HepG2 (cell line): Measurements from ENCODE around the gene BRCA1. TPM values are rescaled to one million over a fixed set of nuclear protein-coding genes. Genes with fewer than 3 reads are reported as not detected.

Source experiments
- GABPB1 ChIP-seq: IDR thresholded peaks from 2 replicates; pipeline ENCODE4 v1.6.1; 2016; ENCODE audit warnings: mild to moderate bottlenecking, missing genetic modification reagents, moderate library complexity, missing compliant biosample characterization
- MLXIP ChIP-seq: sonication (generic); formaldehyde crosslinking; IDR thresholded peaks from 2 replicates; pipeline ENCODE4 v1.9.0; 2021; ENCODE audit warnings: missing genetic modification reagents, borderline replicate concordance
- PATZ1 ChIP-seq: sonication (generic); formaldehyde crosslinking; IDR thresholded peaks from 2 replicates; pipeline ENCODE4 v1.4.0; 2020; ENCODE audit warnings: missing genetic modification reagents
- RARG ChIP-seq: sonication (generic); formaldehyde crosslinking; IDR thresholded peaks from 2 replicates; pipeline ENCODE4 v1.4.0; 2020; ENCODE audit warnings: low read depth, mild to moderate bottlenecking, missing genetic modification reagents
- TCF7L2 ChIP-seq: IDR thresholded peaks from 2 replicates; pipeline ENCODE4 v1.6.1; 2011; ENCODE audit warnings: mild to moderate bottlenecking, low read depth, low read length, moderate library complexity
- U2AF1 ChIP-seq: fragments of 200-400 bp; formaldehyde crosslinking; optimal IDR thresholded peaks from 2 replicates; pipeline ENCODE3; 2017; ENCODE audit warnings: mild to moderate bottlenecking, low read depth, low read length
- ZC3H13 ChIP-seq: sonication (generic); formaldehyde crosslinking; IDR thresholded peaks from 2 replicates; pipeline ENCODE4 v1.8.1; 2023; ENCODE audit warnings: mild to moderate bottlenecking, missing genetic modification reagents, moderate library complexity
- ZFP36L2 ChIP-seq: sonication (generic); formaldehyde crosslinking; IDR thresholded peaks from 2 replicates; pipeline ENCODE4 v1.4.0; 2020; ENCODE audit warnings: missing genetic modification reagents
- ZNF282 ChIP-seq: fragments of 450-650 bp; IDR thresholded peaks from 2 replicates; pipeline ENCODE4 v1.6.1; 2018; ENCODE audit not compliant: partially characterized antibody
- ZNF431 ChIP-seq: sonication (generic); formaldehyde crosslinking; IDR thresholded peaks from 2 replicates; pipeline ENCODE4 v1.9.0; 2022; ENCODE audit warnings: missing genetic modification reagents, low read depth, mild to moderate bottlenecking, borderline replicate concordance
- ZNF607 ChIP-seq: sonication (generic); formaldehyde crosslinking; IDR thresholded peaks from 2 replicates; pipeline ENCODE4 v1.5.1; 2020; ENCODE audit warnings: missing genetic modification reagents, mild to moderate bottlenecking, borderline replicate concordance
- ZNF883 ChIP-seq: sonication (generic); formaldehyde crosslinking; IDR thresholded peaks from 2 replicates; pipeline ENCODE4 v1.5.1; 2020; ENCODE audit warnings: mild to moderate bottlenecking, missing genetic modification reagents; ENCODE audit errors: not compliant biosample characterization
- polyA plus RNA-seq, 8 experiments: library from polyadenylated mRNA; depleted of rRNA in 3 of 8; stranded (reverse) in 7 of 8; unstranded in 1 of 8; fragments of >200 nt; fragmentation: Illumina TruSeq in 4 of 8; extraction: Trizol in 4 of 8; gene quantifications; 2 replicates each; pipeline versions ENCODE4 v1.2.1 to v1.2.3, GENCODE V29; 2011 to 2016; ENCODE audit warnings: low read depth in 4 of 8, missing spikeins in 1 of 8, mixed read lengths in 1 of 8; ENCODE audit not compliant: insufficient read depth in 1 of 8
- total RNA-seq, 5 experiments: library from RNA; depleted of rRNA; stranded (reverse); fragments of >200 nt; fragmentation: Illumina TruSeq; extraction: Trizol; gene quantifications; 2 replicates each; pipeline ENCODE4 v1.2.3, GENCODE V29; 2016; ENCODE audit warnings: low read depth in 1 of 5
- TF ChIP-seq, protein P1 (sequence below): sonication (generic); formaldehyde crosslinking; conservative IDR thresholded peaks from 2 replicates; pipeline ENCODE4 v1.4.0; 2020; ENCODE audit warnings: mild to moderate bottlenecking, missing genetic modification reagents, moderate library complexity
- TF ChIP-seq, protein P2 (sequence below): sonication (generic); formaldehyde crosslinking; IDR thresholded peaks from 2 replicates; pipeline ENCODE4 v1.5.1; 2020; ENCODE audit warnings: mild to moderate bottlenecking, missing genetic modification reagents, moderate library complexity

The BRCA1 gene
- total and polyA plus RNA-seq, 2 of the 13 experiments (the other 11 are each of a cell fraction or from before 2014, with no cell fraction given) = 13.3 to 37.5 TPM

GRCh38 chr17:43014020-43014648 is 111.0 kb downstream of the BRCA1 start (continued):
- TF ChIP-seq MLXIP (CRISPR knock-in tag) (no peak), RARG (CRISPR knock-in tag) (no peak), ZFP36L2 (CRISPR knock-in tag) (no peak), ZC3H13 (CRISPR knock-in tag) (0 out of 2 replicates have a peak, but pooled peaks have one; percentile 27), TCF7L2 (no peak), ZNF282 (no peak), U2AF1 (no peak), PATZ1 (CRISPR knock-in tag) (no peak), ZNF883 (CRISPR knock-in tag) (peak; percentile 28), ZNF607 (CRISPR knock-in tag) (no peak), GABPB1 (CRISPR knock-in tag) (no peak), ZNF431 (CRISPR knock-in tag) (no peak)
- TF ChIP-seq, protein P1, sequence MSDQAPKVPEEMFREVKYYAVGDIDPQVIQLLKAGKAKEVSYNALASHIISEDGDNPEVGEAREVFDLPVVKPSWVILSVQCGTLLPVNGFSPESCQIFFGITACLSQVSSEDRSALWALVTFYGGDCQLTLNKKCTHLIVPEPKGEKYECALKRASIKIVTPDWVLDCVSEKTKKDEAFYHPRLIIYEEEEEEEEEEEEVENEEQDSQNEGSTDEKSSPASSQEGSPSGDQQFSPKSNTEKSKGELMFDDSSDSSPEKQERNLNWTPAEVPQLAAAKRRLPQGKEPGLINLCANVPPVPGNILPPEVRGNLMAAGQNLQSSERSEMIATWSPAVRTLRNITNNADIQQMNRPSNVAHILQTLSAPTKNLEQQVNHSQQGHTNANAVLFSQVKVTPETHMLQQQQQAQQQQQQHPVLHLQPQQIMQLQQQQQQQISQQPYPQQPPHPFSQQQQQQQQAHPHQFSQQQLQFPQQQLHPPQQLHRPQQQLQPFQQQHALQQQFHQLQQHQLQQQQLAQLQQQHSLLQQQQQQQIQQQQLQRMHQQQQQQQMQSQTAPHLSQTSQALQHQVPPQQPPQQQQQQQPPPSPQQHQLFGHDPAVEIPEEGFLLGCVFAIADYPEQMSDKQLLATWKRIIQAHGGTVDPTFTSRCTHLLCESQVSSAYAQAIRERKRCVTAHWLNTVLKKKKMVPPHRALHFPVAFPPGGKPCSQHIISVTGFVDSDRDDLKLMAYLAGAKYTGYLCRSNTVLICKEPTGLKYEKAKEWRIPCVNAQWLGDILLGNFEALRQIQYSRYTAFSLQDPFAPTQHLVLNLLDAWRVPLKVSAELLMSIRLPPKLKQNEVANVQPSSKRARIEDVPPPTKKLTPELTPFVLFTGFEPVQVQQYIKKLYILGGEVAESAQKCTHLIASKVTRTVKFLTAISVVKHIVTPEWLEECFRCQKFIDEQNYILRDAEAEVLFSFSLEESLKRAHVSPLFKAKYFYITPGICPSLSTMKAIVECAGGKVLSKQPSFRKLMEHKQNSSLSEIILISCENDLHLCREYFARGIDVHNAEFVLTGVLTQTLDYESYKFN = no peak
- TF ChIP-seq, protein P2, sequence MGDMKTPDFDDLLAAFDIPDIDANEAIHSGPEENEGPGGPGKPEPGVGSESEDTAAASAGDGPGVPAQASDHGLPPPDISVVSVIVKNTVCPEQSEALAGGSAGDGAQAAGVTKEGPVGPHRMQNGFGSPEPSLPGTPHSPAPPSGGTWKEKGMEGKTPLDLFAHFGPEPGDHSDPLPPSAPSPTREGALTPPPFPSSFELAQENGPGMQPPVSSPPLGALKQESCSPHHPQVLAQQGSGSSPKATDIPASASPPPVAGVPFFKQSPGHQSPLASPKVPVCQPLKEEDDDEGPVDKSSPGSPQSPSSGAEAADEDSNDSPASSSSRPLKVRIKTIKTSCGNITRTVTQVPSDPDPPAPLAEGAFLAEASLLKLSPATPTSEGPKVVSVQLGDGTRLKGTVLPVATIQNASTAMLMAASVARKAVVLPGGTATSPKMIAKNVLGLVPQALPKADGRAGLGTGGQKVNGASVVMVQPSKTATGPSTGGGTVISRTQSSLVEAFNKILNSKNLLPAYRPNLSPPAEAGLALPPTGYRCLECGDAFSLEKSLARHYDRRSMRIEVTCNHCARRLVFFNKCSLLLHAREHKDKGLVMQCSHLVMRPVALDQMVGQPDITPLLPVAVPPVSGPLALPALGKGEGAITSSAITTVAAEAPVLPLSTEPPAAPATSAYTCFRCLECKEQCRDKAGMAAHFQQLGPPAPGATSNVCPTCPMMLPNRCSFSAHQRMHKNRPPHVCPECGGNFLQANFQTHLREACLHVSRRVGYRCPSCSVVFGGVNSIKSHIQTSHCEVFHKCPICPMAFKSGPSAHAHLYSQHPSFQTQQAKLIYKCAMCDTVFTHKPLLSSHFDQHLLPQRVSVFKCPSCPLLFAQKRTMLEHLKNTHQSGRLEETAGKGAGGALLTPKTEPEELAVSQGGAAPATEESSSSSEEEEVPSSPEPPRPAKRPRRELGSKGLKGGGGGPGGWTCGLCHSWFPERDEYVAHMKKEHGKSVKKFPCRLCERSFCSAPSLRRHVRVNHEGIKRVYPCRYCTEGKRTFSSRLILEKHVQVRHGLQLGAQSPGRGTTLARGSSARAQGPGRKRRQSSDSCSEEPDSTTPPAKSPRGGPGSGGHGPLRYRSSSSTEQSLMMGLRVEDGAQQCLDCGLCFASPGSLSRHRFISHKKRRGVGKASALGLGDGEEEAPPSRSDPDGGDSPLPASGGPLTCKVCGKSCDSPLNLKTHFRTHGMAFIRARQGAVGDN = peak; percentile 46
